WTC11 (cell line): ENCODE data around the gene KIAA0232. TPM values are rescaled to one million over a fixed set of nuclear protein-coding genes. Genes with fewer than 3 reads are reported as not detected.

Experiments used
- ATAC-seq: fragments of 200-7000 bp; cut with Tn5 transposase; 2 replicates; pipeline ENCODE4 v1.10.0; 2021; ENCODE audit warnings: mild to moderate bottlenecking, moderate library complexity
- CTCF ChIA-PET: fragments of 300-600 bp; sonication (Branson Sonifier 250); formaldehyde crosslinking; loops from one replicate; lab custom pipeline; 2021; ENCODE audit warnings: antibody characterized with exemption; lab: Charles Lee
- POLR2A ChIA-PET: fragments of 350-600 bp; sonication (Branson Sonifier 250); formaldehyde crosslinking; loops from one replicate; lab custom pipeline; 2021; ENCODE audit warnings: antibody characterized with exemption; lab: Charles Lee
- DNase-seq: peaks from one replicate; pipeline ENCODE4 v3.0.0; 2021; ENCODE audit warnings: low spot score
- H3K27ac Mint-ChIP-seq: 2 replicates; pipeline ENCODE4 v1.8.0; 2021; ENCODE audit warnings: mixed read lengths
- H3K27me3 Mint-ChIP-seq: 2 replicates; pipeline ENCODE4 v1.8.0; 2021; ENCODE audit warnings: low read depth, mild to moderate bottlenecking, moderate library complexity, mixed read lengths
- H3K36me3 Mint-ChIP-seq: 2 replicates; pipeline ENCODE4 v1.8.0; 2021; ENCODE audit warnings: mixed read lengths
- H3K4me1 Mint-ChIP-seq: 2 replicates; pipeline ENCODE4 v1.8.0; 2022; ENCODE audit warnings: mixed read lengths
- H3K4me3 Mint-ChIP-seq: 2 replicates; pipeline ENCODE4 v1.8.0; 2021; ENCODE audit warnings: mild to moderate bottlenecking, moderate library complexity, mixed read lengths
- H3K9me3 Mint-ChIP-seq: 2 replicates; pipeline ENCODE4 v1.8.0; 2021; ENCODE audit warnings: mixed read lengths
- AR ChIP-seq: fragments of 250-450 bp; sonication (Bioruptor Pico); IDR thresholded peaks from 2 replicates; pipeline ENCODE4 v1.9.0; 2021; ENCODE audit warnings: mild to moderate bottlenecking
- ATF2 ChIP-seq: sonication (generic); formaldehyde crosslinking; IDR thresholded peaks from 2 replicates; pipeline ENCODE4 v1.8.1; 2022; ENCODE audit warnings: low read depth, missing genetic modification reagents, borderline replicate concordance
- ATF6 ChIP-seq: sonication (generic); formaldehyde crosslinking; IDR thresholded peaks from 2 replicates; pipeline ENCODE4 v1.8.1; 2023; ENCODE audit warnings: mild to moderate bottlenecking, missing genetic modification reagents
- CREB1 ChIP-seq: sonication (generic); formaldehyde crosslinking; IDR thresholded peaks from 2 replicates; pipeline ENCODE4 v1.8.0; 2023; ENCODE audit warnings: mild to moderate bottlenecking, missing genetic modification reagents
- E2F1 ChIP-seq: sonication (generic); formaldehyde crosslinking; IDR thresholded peaks from 2 replicates; pipeline ENCODE4 v1.8.0; 2022; ENCODE audit warnings: mild to moderate bottlenecking, missing genetic modification reagents
- E2F5 ChIP-seq: sonication (generic); formaldehyde crosslinking; IDR thresholded peaks from 2 replicates; pipeline ENCODE4 v1.8.1; 2022; ENCODE audit warnings: mild to moderate bottlenecking, moderate library complexity, missing genetic modification reagents
- ELF4 ChIP-seq: sonication (generic); formaldehyde crosslinking; IDR thresholded peaks from 2 replicates; pipeline ENCODE4 v1.8.1; 2022; ENCODE audit warnings: low read depth, mild to moderate bottlenecking, moderate library complexity, missing genetic modification reagents
- GTF2I ChIP-seq: fragments of 250-450 bp; sonication (Bioruptor Pico); conservative IDR thresholded peaks from 2 replicates; pipeline ENCODE4 v1.4.0; 2021; ENCODE audit warnings: mild to moderate bottlenecking
- HMGXB4 ChIP-seq: sonication (generic); formaldehyde crosslinking; IDR thresholded peaks from 2 replicates; pipeline ENCODE4 v1.8.1; 2023; ENCODE audit warnings: mild to moderate bottlenecking, moderate library complexity, missing genetic modification reagents
- IRF1 ChIP-seq: sonication (generic); formaldehyde crosslinking; IDR thresholded peaks from 2 replicates; pipeline ENCODE4 v1.8.0; 2023; ENCODE audit warnings: missing genetic modification reagents
- JAZF1 ChIP-seq: fragments of 250-450 bp; sonication (Bioruptor Pico); IDR thresholded peaks from 2 replicates; pipeline ENCODE4 v1.9.0; 2021; ENCODE audit warnings: moderate library complexity, mild to moderate bottlenecking, inconsistent platforms
- MAX ChIP-seq: sonication (generic); formaldehyde crosslinking; IDR thresholded peaks from 2 replicates; pipeline ENCODE4 v1.8.0; 2022; ENCODE audit warnings: mild to moderate bottlenecking, missing genetic modification reagents
- MXD4 ChIP-seq: fragments of 250-450 bp; sonication (Bioruptor Pico); IDR thresholded peaks from 2 replicates; pipeline ENCODE4 v1.8.0; 2021; ENCODE audit warnings: mild to moderate bottlenecking, moderate library complexity, borderline replicate concordance
- MYBL2 ChIP-seq: sonication (generic); formaldehyde crosslinking; IDR thresholded peaks from 2 replicates; pipeline ENCODE4 v1.8.1; 2023; ENCODE audit warnings: mild to moderate bottlenecking, moderate library complexity, missing genetic modification reagents
- NFATC4 ChIP-seq: fragments of 250-450 bp; sonication (Bioruptor Pico); IDR thresholded peaks from 2 replicates; pipeline ENCODE4 v1.9.0; 2021; ENCODE audit warnings: mild to moderate bottlenecking
- TP53 ChIP-seq: sonication (generic); formaldehyde crosslinking; IDR thresholded peaks from 2 replicates; pipeline ENCODE4 v1.8.1; 2023; ENCODE audit warnings: mild to moderate bottlenecking, missing genetic modification reagents
- ZMAT4 ChIP-seq: fragments of 250-450 bp; sonication (Bioruptor Pico); IDR thresholded peaks from 2 replicates; pipeline ENCODE4 v1.9.0; 2021; ENCODE audit warnings: mild to moderate bottlenecking
- ZNF219 ChIP-seq: sonication (generic); formaldehyde crosslinking; IDR thresholded peaks from 2 replicates; pipeline ENCODE4 v1.8.0; 2023; ENCODE audit warnings: missing genetic modification reagents, mild to moderate bottlenecking, borderline replicate concordance
- ZNF512 ChIP-seq: sonication (generic); formaldehyde crosslinking; IDR thresholded peaks from 2 replicates; pipeline ENCODE4 v1.8.1; 2022; ENCODE audit warnings: missing genetic modification reagents, borderline replicate concordance
- ZNF671 ChIP-seq: fragments of 250-450 bp; sonication (Bioruptor Pico); IDR thresholded peaks from 2 replicates; pipeline ENCODE4 v1.8.0; 2021; ENCODE audit warnings: mild to moderate bottlenecking
- total RNA-seq: library from RNA; stranded (reverse); gene quantifications from 3 replicates; pipeline ENCODE4 v1.2.3, GENCODE V29; 2021

Gene KIAA0232
- total RNA-seq, 1 experiment from 2014 or later, result 23.2 TPM

GRCh38 chr4:6840062-6840976 lies 57.8 kb downstream of the KIAA0232 start:
- Mint-ChIP-seq H3K4me3 (no peak overlapping the region), H3K9me3 (peaks cover 9% of the 10 kb centered on the region), H3K4me1 (peaks cover 18% of the 10 kb centered on the region), H3K27me3 (no peaks in the 10 kb centered on the region), H3K27ac (no peak overlapping the region), H3K36me3 (peaks cover 34% of the 10 kb centered on the region)
- ATAC-seq, result peak; percentile 59
- TF ChIP-seq ELF4 (CRISPR knock-in tag) (no peak), TP53 (CRISPR knock-in tag) (no peak), ZNF512 (CRISPR knock-in tag) (no peak), ATF6 (no peak), E2F5 (CRISPR knock-in tag) (no peak), ZMAT4 (CRISPR knock-in tag) (no peak), NFATC4 (no peak), CREB1 (no peak), JAZF1 (CRISPR knock-in tag) (no peak), ATF2 (CRISPR knock-in tag) (no peak), GTF2I (CRISPR knock-in tag) (no peak), MYBL2 (CRISPR knock-in tag) (no peak)
- CTCF ChIA-PET, result no interaction called here
- no peak for DNase-seq
- POLR2A ChIA-PET, result no interaction called here

GRCh38 chr4:6845027-6845426 lies 62.5 kb downstream of the KIAA0232 start:
- ATAC-seq, result peak; percentile 42
- Mint-ChIP-seq H3K4me3 (no peak overlapping the region), H3K27me3 (no peaks in the 10 kb centered on the region), H3K4me1 (peaks cover 53% of the 10 kb centered on the region), H3K9me3 (no peaks in the 10 kb centered on the region; the same call in 1 of the 2 replicates), H3K36me3 (peaks cover 19% of the 10 kb centered on the region), H3K27ac (no peak overlapping the region)
- CTCF ChIA-PET, result interaction anchor here (2.0 kb wide), 1 partner anchor 29 kb away, joined by 9 read pairs; no protein-coding TSS in a partner anchor
- POLR2A ChIA-PET, result interaction anchor here (1.2 kb wide), 1 partner anchor 21 kb away, joined by 8 read pairs; no protein-coding TSS in a partner anchor
- no peak for DNase-seq
- TF ChIP-seq ZNF671 (CRISPR knock-in tag) (no peak), HMGXB4 (CRISPR knock-in tag) (no peak), CREB1 (no peak), ZNF219 (CRISPR knock-in tag) (no peak), MAX (CRISPR knock-in tag) (no peak), MXD4 (CRISPR knock-in tag) (no peak), E2F1 (no peak), IRF1 (CRISPR knock-in tag) (no peak), AR (CRISPR knock-in tag) (no peak)
